Activated gamma-delta T cell treated with Interleukin-2 at 50 U/mL for 16 hours (primary cell): ENCODE data around the gene PTPRG.

Experiments used
- DNase-seq: peaks from one replicate; pipeline ENCODE4 v3.0.0-alpha.2; 2020

PTPRG gene

DNA sequence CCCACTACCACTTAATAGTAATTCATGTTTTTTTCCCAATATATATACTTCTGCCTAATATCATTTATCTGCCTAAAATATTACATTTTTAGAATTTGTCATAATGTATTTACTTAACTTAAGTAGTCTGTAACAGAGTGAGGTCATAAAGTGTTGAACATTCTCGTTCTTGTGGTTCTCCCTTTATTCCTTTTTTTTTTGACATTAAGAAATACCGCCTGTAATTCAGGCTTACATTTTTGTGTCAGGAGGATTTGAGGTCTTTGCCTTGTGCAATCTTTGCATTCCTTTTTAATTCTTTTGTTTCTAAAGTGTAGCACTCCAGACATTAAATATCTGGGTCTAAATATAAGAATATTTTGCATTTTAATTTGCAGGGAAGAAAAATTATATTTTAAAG, 315.4 kb downstream of the PTPRG start:
- no peak for DNase-seq

DNA sequence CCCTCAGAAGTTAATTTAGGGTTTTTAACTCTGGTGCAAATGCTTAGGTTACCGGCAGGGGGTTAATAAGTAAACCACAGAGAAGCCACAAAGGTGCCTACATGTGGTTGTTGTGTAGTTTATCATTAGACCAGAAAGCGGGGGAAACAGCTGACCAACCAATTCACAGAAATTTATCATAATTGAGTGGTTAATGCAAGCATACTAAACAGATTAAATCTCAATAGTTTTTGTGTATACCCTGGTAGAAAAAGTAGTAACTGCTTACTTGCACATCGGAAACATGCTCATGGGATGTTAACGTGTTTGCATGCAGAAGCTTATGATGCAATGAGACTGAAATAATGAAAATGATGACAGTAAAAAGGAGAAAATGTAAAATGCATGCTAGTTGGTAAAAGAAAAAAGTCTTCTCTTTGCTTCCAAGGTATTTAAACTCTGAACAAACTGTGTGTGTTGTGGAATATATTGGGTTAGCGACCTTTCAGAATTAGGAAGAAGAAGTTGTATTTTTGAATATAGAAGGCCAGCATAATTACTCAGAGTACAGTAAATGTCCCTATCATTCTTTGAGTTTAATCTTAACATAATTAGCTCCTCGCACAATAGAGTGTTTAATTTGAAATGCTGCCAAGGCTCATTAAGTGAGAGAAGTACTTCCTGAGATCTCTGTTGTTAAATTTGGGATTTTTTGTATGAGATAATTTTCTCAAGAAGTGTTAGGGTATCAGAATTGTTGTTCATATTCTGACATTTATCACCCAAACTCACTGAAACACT, 316.2 kb downstream of the PTPRG start:
- DNase-seq = no peak

DNA sequence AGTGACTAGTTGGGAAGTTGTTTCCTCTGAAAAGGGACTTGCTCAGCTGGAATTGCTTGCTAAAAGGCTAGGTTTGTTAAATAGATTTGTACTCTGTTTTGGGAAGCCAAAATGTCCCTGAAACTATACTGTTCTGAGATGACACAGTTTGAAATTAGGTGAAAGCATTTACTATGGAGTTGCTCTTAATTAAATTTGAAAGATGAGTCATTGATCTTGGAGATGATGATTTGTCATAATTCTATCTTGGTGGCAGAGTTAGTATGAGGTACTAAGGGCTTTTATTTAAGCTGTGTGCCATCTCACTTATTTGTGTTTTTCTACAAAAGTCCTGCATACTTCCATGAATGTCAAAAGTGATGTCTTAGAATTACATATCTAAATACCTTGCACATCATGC, 320.9 kb downstream of the PTPRG start:
- DNase-seq = no peak

DNA sequence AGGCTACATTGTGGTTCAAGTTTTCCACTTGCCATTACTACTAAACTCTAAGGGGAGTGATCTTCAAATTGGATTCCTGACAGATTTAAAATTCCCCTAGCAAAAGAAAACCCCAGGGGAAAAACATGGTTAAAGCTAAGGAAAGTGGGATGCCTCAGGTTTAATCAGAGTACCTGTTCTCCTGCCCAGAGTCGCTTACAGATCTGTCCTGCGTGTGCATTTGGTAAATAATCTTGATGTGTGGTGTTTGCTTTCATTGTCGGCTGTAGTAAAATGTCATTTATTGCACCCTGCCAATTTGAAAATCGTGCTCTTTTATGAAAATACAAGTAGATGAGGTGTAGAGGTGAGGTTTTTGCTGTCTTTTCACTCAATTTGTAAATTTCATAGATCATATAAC, 323.4 kb downstream of the PTPRG start:
- DNase-seq = no peak

DNA sequence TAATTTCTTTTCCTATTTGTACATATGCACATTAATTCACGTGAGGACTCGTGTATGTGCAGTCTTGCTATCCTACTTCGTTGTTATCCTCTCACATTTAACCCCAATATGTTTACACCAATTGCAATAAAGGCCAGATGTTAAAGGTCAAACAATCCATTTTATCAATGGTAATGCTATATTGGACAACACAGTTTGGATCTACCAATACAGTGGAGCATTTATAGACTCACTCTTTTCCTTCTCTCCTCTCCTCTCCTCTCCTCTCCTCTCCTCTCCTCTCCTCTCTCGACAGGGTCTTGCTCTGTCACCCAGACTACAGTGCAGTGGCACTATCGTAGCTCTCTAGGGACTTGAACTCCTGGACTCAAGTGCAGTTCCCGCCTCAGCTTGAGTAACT, 324.0 kb downstream of the PTPRG start:
- no peak for DNase-seq

DNA sequence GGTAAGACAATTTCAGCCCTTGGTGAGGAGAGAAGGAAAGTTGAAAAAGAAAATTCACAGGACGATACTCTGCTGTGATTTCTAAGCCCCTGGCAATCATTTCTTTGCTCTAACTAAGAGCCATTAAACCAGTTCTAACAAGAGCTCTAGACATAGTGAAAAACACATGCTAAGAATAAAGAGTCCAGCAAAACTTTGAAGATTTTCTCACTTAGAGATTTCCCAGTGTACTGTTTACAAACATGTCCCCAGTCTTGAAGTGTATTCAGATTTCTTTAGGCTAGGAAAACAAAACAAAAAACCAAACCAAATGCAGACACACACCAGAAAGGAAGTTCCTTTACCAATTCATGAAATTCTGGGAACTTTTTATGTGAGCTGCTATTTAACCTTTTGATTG, 325.8 kb downstream of the PTPRG start:
- no peak for DNase-seq

DNA sequence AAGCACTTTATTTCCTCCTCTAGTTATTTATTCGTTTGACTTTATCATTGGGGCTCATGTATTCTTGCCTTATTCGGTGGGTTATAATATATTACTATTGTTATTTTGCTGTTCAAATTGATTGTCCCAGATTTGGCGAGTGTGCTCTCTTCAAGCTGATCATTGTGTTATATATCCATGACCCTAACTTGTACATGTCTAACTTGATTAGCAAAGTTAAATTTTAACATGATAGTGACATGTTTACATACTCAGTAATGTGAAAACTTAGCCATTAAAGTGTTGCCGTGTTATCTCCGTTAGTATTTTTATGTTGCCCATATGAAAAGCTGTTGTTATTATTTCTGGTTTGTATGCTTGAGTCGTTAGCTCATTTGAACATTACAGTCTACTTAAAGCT, 327.9 kb downstream of the PTPRG start:
- no peak for DNase-seq

DNA sequence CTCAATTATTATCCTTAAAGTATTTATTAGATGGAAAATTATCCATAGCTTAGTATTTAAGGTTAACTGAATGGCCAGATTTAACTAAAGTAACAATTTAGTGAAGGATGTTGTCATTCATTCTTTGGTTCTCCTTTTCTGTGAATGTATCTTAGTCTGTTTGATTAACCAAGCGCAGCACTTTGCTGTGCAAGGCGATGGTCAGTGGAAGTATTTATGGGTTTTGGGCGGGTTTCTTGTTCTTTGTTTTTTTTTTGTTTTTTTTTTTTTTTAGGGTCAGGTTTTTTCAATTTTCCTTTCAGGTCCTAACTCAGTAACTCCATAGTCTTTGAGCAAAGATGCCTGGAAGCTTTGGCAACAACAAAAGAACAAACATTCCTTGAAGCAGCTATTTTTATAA, 328.8 kb downstream of the PTPRG start:
- DNase-seq = no peak

DNA sequence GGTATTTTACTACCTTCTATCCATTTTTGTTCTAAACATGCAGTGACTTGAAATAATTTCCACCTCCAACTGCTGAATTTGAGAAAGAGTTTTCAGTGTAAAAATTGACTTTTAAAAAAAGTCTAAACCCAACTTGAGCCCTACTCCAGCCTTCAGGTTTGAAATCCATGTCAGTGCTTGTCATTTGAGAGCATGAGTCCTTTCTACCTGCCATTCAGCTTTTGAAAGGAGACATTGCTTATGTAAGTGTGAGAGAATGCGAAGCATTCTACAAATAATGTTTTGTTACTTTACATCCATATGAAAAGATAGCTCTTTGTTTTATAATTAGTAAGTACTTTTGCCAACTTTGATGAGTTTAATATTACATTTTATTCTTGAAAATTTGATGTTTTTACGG, 329.2 kb downstream of the PTPRG start:
- no peak for DNase-seq

DNA sequence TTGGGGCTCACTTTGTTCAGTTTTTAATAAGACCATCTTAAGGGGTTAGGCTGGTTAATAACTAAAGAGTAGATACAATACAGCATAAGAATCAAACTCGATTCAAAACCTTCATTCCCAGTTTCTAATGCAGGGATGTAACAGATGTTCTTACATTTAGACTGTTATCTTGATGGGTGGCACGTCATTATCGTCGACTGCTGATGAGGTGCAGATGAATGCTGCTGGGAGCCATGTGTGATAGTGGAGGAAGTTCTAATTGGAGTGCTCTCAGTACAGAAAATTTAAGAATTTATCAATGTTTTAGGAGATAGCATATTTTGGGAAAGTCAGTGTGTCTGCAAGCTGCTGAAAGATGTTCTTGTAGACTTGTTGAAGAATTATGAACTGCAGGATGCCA, 331.5 kb downstream of the PTPRG start:
- DNase-seq = no peak

DNA sequence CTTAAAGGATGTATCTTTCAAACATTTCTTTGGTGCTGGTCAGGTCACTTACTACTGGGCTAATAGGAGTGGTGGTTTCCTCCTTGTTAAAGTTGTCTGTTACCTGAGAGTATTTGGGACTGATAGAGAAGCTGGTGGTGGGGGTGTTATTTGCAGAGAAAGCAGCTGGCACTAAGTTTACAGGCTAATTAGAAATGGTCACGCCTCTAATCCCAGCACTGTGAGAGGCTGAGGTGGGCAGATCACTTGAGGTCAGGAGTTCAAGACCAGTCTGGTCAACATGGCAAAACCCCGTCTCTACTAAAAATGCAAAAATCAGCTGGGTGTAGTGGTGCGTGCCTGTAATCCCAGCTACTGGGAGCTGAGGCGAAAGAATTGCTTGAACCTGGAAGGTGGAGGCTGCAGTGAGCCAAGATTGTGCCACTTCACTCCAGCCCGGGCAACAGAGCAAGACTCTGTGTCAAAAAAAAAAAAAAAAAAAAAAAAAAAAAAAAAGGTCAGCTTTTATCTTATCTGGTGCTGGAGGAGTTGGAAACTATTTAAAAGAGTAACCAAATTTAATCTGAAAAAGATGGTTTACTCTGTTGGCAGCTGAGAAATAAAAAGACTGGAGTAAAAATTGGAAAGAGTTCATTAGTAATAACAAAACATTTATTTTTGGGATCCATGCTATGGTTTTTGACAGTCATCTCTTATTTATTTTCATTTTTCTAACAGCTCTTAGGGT, 332.6 kb downstream of the PTPRG start:
- no peak for DNase-seq

DNA sequence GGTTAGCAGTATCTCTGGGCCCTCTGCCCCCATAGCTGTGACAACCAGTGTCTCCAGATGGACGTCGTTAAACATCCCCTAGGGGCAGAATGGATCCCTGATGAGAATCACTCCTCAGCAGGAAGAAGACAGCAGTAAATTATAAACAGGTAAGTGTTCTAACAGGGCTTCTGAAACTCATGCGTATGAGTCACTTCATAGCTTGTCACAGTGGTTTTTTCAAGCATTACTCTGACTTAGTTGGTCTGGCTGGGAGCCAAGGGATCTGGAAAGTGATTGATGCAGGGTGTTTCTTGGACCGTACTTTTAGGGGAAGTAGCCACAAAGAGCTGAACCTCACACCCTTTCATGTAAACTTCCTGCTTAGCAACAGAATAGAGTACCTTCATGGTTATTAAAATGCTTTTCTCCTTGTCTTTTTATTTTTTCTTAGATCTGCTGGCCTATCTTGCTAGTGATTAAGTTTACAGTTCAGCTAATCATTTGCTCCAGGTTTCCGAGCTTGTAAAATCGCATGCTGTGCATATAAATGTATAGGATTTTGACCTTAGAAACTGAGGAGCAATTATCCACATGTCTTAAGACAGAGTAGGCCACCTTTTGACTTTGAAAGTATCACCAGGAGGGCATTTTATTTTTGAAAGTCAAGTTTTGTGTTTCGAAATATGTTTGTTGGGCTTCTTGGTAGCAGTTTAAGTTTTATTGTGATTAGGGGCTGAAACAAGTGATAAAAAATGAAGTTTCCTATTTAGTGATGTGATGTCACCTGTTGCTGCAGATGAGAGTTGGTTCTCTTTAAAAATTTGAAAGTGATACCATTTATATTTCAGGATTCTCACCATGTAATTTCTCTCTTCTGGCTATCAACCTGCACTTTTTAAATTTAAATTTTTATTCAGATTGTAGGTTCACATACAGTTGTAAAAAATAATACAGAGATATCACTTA, 333.9 kb downstream of the PTPRG start:
- DNase-seq = peak; percentile 37

DNA sequence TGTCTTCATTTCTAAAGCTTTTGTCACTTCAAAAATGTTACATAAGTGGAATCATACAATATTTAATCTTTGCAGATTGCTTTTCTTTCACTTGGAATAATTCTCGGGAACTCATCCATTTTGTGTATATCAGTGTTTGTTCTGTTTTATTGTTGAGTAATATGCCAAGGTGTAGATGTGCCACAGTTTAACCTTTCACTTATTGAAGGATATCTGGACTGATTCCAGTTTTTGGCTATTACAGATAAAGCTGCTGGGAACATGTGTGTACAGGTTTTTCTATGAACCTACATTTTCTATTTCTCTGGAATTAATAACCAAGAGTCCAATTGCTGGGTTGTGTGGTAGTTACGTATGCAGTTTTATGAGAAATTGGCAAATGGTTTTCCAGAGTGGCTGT, 334.9 kb downstream of the PTPRG start:
- no peak for DNase-seq

DNA sequence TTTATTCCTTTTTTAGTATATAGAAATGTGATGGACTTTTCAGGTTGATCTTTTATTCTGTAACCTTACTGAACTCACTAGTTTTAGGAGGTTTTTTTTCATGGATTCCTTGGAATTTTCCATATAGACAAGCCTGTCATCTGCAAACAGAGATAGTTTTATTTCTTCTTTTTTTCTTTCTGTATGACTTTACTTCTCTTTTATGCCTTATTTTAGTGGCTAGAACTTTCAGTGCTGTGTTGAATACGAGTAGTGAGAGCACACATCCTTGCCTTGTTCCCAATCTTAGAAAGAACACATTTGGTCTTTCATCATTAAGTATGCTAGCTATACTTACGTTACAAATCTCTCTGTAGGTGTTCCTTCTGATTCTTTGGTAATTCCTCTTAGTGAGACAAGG, 336.5 kb downstream of the PTPRG start:
- no peak for DNase-seq

DNA sequence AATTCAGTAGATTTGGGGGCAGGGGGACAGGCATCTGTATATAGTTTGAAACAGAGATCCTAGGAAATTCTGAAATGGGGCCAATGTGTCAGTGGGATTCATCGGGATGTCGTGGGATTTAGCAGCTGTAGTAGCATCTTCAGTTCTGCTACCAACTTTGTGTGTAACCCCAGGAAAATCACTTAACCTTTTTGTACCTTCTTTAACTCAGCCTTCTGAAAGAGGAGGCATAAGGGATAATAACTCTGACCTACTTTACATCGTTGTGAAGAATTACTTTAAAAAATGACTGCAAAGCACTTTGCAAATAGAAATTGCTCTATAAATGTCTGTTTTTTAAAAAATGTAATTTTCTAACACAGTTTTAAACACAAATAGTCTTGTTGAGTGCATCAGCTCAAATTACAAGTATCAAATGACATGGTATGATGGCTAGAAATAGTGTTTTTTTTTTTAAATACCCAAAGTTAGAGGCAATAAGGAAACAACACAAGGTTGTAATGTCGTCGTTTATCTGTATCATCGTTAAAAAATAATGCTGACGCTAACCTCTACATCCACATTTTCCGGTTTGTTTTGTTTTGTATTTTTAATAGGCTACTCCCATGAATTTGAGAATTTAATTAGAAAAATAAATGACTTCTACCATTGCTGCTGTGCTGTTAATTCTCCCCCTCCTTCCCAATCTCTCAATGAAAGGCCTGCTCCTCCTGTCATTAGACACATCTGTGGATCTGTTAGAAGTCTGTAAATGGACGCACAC, 338.5 kb downstream of the PTPRG start:
- no peak for DNase-seq

DNA sequence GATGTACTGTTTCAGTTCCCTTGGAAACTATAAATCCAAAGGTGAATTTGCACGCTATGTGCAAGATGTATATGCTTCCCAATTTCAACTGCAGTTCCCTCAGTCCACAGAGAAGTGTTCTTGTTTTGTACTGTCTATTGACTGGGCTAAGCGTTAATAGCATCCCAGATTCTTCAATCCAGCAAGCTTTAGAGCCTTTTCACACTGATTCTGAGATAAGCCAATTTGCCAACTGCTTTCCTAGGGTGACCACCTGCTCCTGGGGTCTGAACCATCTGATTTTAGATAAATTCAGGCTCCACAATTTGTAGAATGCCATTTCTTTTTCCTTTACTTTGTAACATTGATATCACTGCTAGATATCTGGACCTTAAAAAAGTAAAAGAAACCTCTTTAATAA, 340.1 kb downstream of the PTPRG start:
- no peak for DNase-seq

DNA sequence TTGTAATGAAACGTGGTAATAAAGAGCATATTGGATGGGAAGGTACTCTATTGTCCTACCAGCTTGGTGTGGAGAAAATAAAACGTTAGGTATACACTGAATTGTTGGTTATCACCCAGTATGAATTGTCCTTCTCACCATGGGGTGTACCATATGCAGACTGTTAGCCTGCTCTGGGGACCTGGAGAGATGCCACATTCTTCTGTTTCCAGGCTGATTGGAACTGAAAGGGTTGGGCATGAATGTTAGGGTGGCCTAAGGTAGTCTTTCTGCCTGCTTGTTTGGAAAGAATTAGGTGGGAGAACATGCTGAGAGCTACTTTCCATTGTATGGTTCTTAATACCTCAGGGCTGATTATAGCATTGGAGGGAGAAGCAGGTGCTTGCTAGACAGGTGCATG, 340.6 kb downstream of the PTPRG start:
- DNase-seq = no peak

DNA sequence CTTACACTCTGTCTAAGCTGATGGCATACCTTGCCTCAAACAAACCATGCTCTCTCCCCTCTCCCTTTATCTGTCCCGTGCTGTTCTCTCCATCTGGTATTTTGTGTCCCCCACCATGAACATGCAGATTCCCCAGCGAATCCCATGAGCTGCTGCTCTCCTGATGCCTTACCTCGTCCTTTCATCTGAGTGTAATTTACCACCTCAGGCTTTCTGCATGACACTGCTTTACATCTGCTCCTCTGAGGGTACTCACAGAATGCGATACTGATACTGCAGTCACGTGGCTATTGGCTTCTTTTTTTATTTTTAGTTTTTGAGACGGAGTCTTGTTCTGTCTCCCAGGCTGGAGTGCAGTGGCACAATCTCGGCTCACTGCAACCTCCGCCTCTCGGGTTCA, 341.7 kb downstream of the PTPRG start:
- DNase-seq = no peak

DNA sequence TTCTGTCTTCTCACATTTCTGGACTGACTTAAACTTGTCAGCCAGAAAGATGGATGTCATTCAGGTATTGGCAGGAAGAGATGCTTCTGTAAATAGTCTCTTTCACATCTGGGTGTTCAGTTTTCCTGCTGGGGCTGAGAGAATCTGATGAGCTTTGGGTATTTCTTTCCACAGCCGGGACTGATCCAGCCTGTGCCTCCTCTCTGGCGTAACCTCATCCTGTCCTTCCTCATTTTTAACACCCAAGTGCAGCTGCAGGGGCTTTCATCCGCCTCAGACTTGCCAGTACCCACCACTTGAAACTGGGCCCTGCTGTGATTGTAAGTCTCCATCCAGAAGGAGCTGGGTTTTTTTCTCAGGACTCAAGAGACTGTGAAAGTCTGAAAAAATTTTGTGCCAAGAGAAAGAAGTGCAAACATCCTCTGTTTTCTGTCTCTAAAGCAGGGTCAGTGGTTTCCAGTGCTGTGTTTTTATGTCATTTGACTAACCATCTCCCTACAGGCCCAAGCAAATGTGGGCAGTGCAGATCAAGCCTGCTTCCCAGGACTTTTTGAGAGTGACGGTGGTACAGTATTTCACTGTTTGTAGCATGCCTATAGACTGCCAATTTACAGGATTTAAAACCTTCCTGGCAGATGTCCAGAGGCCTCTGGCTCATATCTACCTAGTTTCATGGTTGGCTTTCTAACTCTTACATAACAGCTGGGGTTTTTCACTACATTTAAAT, 342.7 kb downstream of the PTPRG start:
- no peak for DNase-seq

DNA sequence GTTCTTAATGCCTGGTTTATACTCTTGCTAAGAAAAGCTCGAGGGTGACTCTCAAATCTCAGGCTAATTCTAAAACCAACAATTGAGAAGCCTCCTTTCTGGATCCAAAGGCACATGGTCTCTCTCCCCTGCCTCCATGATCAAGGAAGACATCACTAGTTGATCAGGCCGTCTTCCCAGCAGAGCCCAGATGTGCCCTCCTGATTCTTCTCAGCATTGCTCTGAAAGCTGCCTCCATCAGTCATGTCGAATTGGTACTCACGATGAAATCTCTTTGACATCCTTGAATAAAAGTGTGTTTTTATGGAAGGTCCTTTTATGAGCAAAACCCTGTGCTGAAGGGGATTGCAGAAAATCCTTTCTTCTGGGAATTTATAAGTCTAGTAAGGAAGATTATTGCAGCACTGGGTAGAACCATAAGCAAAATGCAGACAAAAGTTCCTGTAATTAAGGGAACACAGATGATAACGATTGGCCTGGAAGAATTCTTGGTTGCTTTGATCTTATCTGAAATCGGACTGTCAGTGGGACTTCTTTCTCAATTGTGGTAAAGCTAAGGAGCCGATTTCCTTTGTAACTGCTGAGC, 345.9 kb downstream of the PTPRG start:
- no peak for DNase-seq

DNA sequence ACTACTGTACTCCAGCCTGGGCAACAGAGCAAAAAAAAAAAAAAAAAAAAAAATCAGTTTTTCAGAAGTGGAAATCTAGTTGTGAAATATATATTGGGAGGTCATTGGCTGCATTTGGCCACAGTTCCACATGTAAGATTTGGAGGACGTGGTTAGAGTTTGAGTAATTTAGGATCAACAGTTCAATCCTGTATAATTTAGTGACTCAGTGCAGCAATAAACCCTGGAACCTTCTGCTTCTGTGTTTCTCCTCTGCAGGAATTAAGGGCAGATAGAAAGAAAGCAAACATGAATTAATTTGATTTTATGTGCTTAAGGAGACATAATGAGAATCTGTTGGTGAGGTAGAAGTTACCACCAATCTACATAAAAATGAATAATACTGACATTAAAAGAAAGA, 347.0 kb downstream of the PTPRG start:
- no peak for DNase-seq

DNA sequence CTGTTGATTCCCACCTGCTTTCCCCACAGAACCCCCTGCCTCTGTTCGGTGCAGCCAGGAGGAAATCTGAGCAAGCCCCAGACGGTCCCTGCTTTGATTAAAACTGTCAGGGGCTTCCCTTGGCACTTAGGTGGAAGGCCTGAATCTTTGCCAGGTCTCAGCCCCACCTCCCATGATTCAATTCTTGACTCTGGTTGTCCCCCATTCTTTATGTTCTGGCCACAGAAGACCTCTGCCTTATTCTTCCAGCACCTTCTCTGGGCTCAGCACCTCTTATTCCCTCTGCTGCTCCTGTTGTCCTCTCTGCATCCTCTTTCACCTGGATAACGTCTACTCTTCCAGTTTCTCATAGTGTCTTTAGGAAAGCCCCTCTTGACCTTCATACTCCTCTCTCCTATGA, 349.4 kb downstream of the PTPRG start:
- no peak for DNase-seq
